ENCODE results near the gene ARRDC2.
"Not testable (repeated sequence)": the region's sequence is repeated elsewhere in the genome, so short reads cannot be mapped to it uniquely, and the experiment has no call there.

DNA sequence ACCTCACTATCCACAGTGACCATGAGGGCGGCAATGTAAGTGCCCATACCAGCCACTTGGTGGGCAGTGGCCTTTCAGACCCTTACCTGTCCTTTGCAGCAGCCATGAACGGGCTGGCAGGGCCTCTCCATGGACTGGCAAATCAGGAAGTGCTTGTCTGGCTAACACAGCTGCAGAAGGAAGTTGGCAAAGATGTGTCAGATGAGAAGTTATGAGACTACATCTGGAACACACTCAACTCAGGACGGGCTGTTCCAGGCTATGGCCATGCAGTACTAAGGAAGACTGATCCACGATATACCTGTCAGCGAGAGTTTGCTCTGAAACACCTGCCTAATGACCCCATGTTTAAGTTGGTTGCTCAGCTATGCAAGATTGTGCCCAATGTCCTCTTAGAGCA, 23.4 kb downstream of the ARRDC2 start:
- not testable (repeated sequence) for TF ChIP-seq CTCF, POLR2A (IDR thresholded peaks at IDR 0.05)
